ENCODE results near the gene STEAP4.

- TF ChIP-seq EZH2 (IDR thresholded peaks at IDR 0.05; ENCODE audit: insufficient read depth, poor library complexity, severe bottlenecking) (no peak), EZH2phosphoT487 (IDR thresholded peaks at IDR 0.05; ENCODE audit: insufficient read depth, low read depth) (no peak)
Measured at GRCh38 chr7:88280801-88281200, 25.9 kb downstream of the STEAP4 start.
